H9 (cell line): ENCODE measurements around the gene MAGI1. TPM values are rescaled to one million over a fixed set of nuclear protein-coding genes. Genes with fewer than 3 reads are reported as not detected.

Source experiments
- DNase-seq: peaks from one replicate; pipeline ENCODE4 v3.0.0-alpha.2; 2017
- H2AFZ ChIP-seq: one replicate; pipeline ENCODE4 v1.6.1; 2013; ENCODE audit warnings: mild to moderate bottlenecking, low read length, control low read depth, moderate library complexity
- H2AK5ac ChIP-seq: 2 replicates; pipeline ENCODE4 v1.6.1; 2013; ENCODE audit warnings: low read length, control low read depth, mixed read lengths; ENCODE audit not compliant: insufficient read length
- H2BK120ac ChIP-seq: one replicate; pipeline ENCODE4 v1.6.1; 2013; ENCODE audit warnings: low read depth, mild to moderate bottlenecking, low read length, control low read depth, inconsistent platforms; ENCODE audit not compliant: poor library complexity, severe bottlenecking
- H2BK12ac ChIP-seq: 2 replicates; pipeline ENCODE4 v1.6.1; 2013; ENCODE audit warnings: low read length, control low read depth, mixed read lengths, low read depth; ENCODE audit not compliant: insufficient read length
- H2BK15ac ChIP-seq: 2 replicates; pipeline ENCODE4 v1.6.1; 2013; ENCODE audit warnings: low read depth, low read length, control low read depth
- H2BK20ac ChIP-seq: one replicate; pipeline ENCODE4 v1.6.1; 2013; ENCODE audit warnings: low read depth, mild to moderate bottlenecking, low read length, control low read depth, inconsistent platforms; ENCODE audit not compliant: poor library complexity, severe bottlenecking
- H2BK5ac ChIP-seq: 2 replicates; pipeline ENCODE4 v1.6.1; 2013; ENCODE audit warnings: low read length, control low read depth, mixed read lengths; ENCODE audit not compliant: insufficient read length
- H3K14ac ChIP-seq: 2 replicates; pipeline ENCODE4 v1.6.1; 2013; ENCODE audit warnings: low read length, control low read depth; ENCODE audit not compliant: insufficient read depth
- H3K18ac ChIP-seq: 2 replicates; pipeline ENCODE4 v1.6.1; 2013; ENCODE audit warnings: low read depth, mild to moderate bottlenecking, mixed read lengths, low read length, control low read depth; ENCODE audit not compliant: insufficient read length
- H3K23ac ChIP-seq: 2 replicates; pipeline ENCODE4 v1.6.1; 2013; ENCODE audit warnings: low read length, control low read depth, mixed read lengths, low read depth; ENCODE audit not compliant: insufficient read length
- H3K23me2 ChIP-seq: 2 replicates; pipeline ENCODE4 v1.6.1; 2013; ENCODE audit warnings: low read depth, mild to moderate bottlenecking, mixed read lengths, low read length, control low read depth; ENCODE audit not compliant: insufficient read length, poor library complexity, severe bottlenecking
- H3K27ac ChIP-seq: 2 replicates; pipeline ENCODE4 v1.5.1; 2013; ENCODE audit warnings: low read length, control low read depth, mixed read lengths, low read depth; ENCODE audit not compliant: insufficient read length
- H3K27me3 ChIP-seq: 2 replicates; pipeline ENCODE4 v1.6.1; 2013; ENCODE audit warnings: low read length, control low read depth, inconsistent platforms; ENCODE audit not compliant: insufficient read depth
- H3K4ac ChIP-seq: 2 replicates; pipeline ENCODE4 v1.6.1; 2013; ENCODE audit warnings: low read depth, mild to moderate bottlenecking, control low read depth, inconsistent platforms, low read length, moderate library complexity
- H3K4me1 ChIP-seq: 2 replicates; pipeline ENCODE4 v1.6.1; 2013; ENCODE audit warnings: low read length, control low read depth, inconsistent platforms; ENCODE audit not compliant: insufficient read depth
- H3K4me2 ChIP-seq: 2 replicates; pipeline ENCODE4 v1.6.1; 2013; ENCODE audit warnings: low read length, control low read depth, mixed read lengths; ENCODE audit not compliant: insufficient read length, insufficient read depth
- H3K56ac ChIP-seq: 2 replicates; pipeline ENCODE4 v1.6.1; 2013; ENCODE audit warnings: low read depth, mild to moderate bottlenecking, mixed read lengths, low read length, control low read depth; ENCODE audit not compliant: insufficient read length
- H3K79me1 ChIP-seq: 2 replicates; pipeline ENCODE4 v1.6.1; 2013; ENCODE audit warnings: low read depth, mild to moderate bottlenecking, moderate library complexity, low read length, control low read depth, inconsistent platforms; ENCODE audit not compliant: insufficient read depth, poor library complexity, severe bottlenecking
- H3K79me2 ChIP-seq: 2 replicates; pipeline ENCODE4 v1.6.1; 2013; ENCODE audit warnings: low read length, control low read depth, inconsistent platforms; ENCODE audit not compliant: insufficient read depth
- H3K9ac ChIP-seq: 2 replicates; pipeline ENCODE4 v1.6.1; 2013; ENCODE audit warnings: low read length, control low read depth, mixed read lengths; ENCODE audit not compliant: insufficient read length; ENCODE audit errors: extremely low read depth
- H3K9me3 ChIP-seq: one replicate; pipeline ENCODE4 v1.6.1; 2013; ENCODE audit warnings: low read depth, low read length, inconsistent platforms; ENCODE audit not compliant: control insufficient read depth
- H3T11ph ChIP-seq: one replicate; pipeline ENCODE4 v1.6.1; 2013; ENCODE audit warnings: mild to moderate bottlenecking, low read length, control low read depth, inconsistent platforms
- H4K20me1 ChIP-seq: one replicate; pipeline ENCODE4 v1.6.1; 2013; ENCODE audit not compliant: control insufficient read depth, insufficient read length, insufficient read depth
- H4K5ac ChIP-seq: 2 replicates; pipeline ENCODE4 v1.6.1; 2013; ENCODE audit warnings: low read depth, mild to moderate bottlenecking, mixed read lengths, low read length, control low read depth; ENCODE audit not compliant: insufficient read length
- H4K8ac ChIP-seq: replicated peaks from 2 replicates; pipeline ENCODE4 v1.6.1; 2013; ENCODE audit warnings: low read length, control low read depth, mixed read lengths, low read depth; ENCODE audit not compliant: insufficient read length
- H4K91ac ChIP-seq: 2 replicates; pipeline ENCODE4 v1.6.1; 2013; ENCODE audit warnings: low read depth, mild to moderate bottlenecking, moderate library complexity, mixed read lengths, low read length, control low read depth; ENCODE audit not compliant: insufficient read length
- H3K27ac Mint-ChIP-seq, 3 experiments: 2 replicates in 2 of 3; 3 replicates in 1 of 3; pipeline ENCODE4 v1.8.0; 2020 to 2021; ENCODE audit warnings: mixed read lengths in 3 of 3, mild to moderate bottlenecking in 1 of 3, moderate library complexity in 1 of 3
- H3K27me3 Mint-ChIP-seq: 2 replicates; pipeline ENCODE4 v1.8.0; 2021; ENCODE audit warnings: low read depth, mild to moderate bottlenecking, moderate library complexity, mixed read lengths
- H3K36me3 Mint-ChIP-seq, 3 experiments: 2 replicates in 2 of 3; 3 replicates in 1 of 3; pipeline ENCODE4 v1.8.0; 2020 to 2021; ENCODE audit warnings: low read depth in 3 of 3, mixed read lengths in 3 of 3; ENCODE audit not compliant: insufficient read depth in 1 of 3
- H3K4me1 Mint-ChIP-seq, 2 experiments: 2 replicates each; pipeline ENCODE4 v1.8.0; 2020; ENCODE audit warnings: mixed read lengths in 2 of 2
- H3K4me3 Mint-ChIP-seq, 2 experiments: 2 replicates in 1 of 2; 3 replicates in 1 of 2; pipeline ENCODE4 v1.8.0; 2020 to 2021; ENCODE audit warnings: mild to moderate bottlenecking in 2 of 2, mixed read lengths in 2 of 2, moderate library complexity in 1 of 2
- H3K9me3 Mint-ChIP-seq, 2 experiments: 2 replicates in 1 of 2; 3 replicates in 1 of 2; pipeline ENCODE4 v1.8.0; 2020; ENCODE audit warnings: mild to moderate bottlenecking in 2 of 2, mixed read lengths in 2 of 2, moderate library complexity in 1 of 2
- total RNA-seq: library from RNA; stranded (reverse); gene quantifications from 2 replicates; pipeline ENCODE4 v1.2.1, GENCODE V29; 2021
- TF ChIP-seq, protein P1 (sequence below): fragments of 200-600 bp; sonication (generic); conservative IDR thresholded peaks from 3 replicates; pipeline ENCODE4 v1.8.0; 2021; ENCODE audit warnings: antibody characterized with exemption, mild to moderate bottlenecking

MAGI1 gene
- total RNA-seq, 1 experiment from 2014 or later: 65.7 TPM

DNA sequence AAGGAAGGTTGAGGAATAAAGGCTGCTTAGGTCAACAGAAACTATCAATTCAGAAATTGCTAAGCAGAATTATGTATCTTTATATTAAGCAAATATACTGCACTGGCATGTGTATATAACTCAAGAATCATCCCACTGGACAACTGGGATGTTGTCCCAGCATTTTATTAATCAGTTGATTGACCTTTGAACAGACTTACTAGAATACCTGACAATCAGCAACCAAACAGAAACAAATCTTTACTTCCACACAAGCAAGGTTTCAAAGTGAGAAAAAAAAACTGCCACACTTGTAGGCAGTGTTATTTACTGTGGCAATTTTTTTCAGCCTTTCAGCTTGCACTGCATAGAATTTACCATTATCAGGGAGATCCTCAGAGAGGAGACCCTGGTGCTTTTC lies 218.8 kb downstream of the MAGI1 start:
- Histone ChIP-seq H3K4me1 (no peaks in the 10 kb centered on the region; the same call in 1 of the 2 replicates), H4K91ac (no peak overlapping the region), H3K23ac (no peak overlapping the region), H3K79me2 (no peaks in the 10 kb centered on the region), H3T11ph (no peak overlapping the region), H2AFZ (no peak overlapping the region), H4K20me1 (no peaks in the 10 kb centered on the region), H3K56ac (no peak overlapping the region), H4K5ac (no peak overlapping the region), H3K9me3 (no peaks in the 10 kb centered on the region), H3K4ac (no peak overlapping the region), H2BK5ac (no peak overlapping the region), H3K9ac (no peak overlapping the region), H3K18ac (no peak overlapping the region), H2BK12ac (no peak overlapping the region), H3K4me2 (no peak overlapping the region), H2BK15ac (no peak overlapping the region), H2AK5ac (no peak overlapping the region), H3K27ac (no peak overlapping the region), H3K23me2 (no peaks in the 10 kb centered on the region), H4K8ac (no peak overlapping the region), H2BK20ac (no peak overlapping the region), H2BK120ac (no peak overlapping the region), H3K14ac (no peak overlapping the region), H3K79me1 (no peaks in the 10 kb centered on the region), H3K27me3 (no peaks in the 10 kb centered on the region)
- Mint-ChIP-seq H3K27ac (no peak overlapping the region), H3K27me3 (peaks cover 12% of the 10 kb centered on the region), H3K36me3 (peaks cover 3 to 7% (median 3%) of the 10 kb centered on the region in 3 experiments; a peak in 5 of 7 replicates), H3K9me3 (peaks cover 3 to 5% of the 10 kb centered on the region in 2 experiments; a peak in 3 of 5 replicates), H3K4me1 (peaks cover 34 to 38% of the 10 kb centered on the region in 2 experiments), H3K4me3 (no peak overlapping the region)
- DNase-seq: no peak
- TF ChIP-seq, protein P1, sequence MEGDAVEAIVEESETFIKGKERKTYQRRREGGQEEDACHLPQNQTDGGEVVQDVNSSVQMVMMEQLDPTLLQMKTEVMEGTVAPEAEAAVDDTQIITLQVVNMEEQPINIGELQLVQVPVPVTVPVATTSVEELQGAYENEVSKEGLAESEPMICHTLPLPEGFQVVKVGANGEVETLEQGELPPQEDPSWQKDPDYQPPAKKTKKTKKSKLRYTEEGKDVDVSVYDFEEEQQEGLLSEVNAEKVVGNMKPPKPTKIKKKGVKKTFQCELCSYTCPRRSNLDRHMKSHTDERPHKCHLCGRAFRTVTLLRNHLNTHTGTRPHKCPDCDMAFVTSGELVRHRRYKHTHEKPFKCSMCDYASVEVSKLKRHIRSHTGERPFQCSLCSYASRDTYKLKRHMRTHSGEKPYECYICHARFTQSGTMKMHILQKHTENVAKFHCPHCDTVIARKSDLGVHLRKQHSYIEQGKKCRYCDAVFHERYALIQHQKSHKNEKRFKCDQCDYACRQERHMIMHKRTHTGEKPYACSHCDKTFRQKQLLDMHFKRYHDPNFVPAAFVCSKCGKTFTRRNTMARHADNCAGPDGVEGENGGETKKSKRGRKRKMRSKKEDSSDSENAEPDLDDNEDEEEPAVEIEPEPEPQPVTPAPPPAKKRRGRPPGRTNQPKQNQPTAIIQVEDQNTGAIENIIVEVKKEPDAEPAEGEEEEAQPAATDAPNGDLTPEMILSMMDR: no peak
